HG03520 (cell line): ENCODE results near the gene NR3C2.
A peak's percentile ranks its signal among the peaks of the same experiment; 100 is the strongest.

Source experiments
- ATAC-seq: cut with Tn5 transposase; IDR thresholded peaks from one replicate; pipeline ENCODE4 v1.9.1; 2021; ENCODE audit warnings: mild to moderate bottlenecking, moderate library complexity; ENCODE audit not compliant: unreplicated experiment

Gene NR3C2

DNA sequence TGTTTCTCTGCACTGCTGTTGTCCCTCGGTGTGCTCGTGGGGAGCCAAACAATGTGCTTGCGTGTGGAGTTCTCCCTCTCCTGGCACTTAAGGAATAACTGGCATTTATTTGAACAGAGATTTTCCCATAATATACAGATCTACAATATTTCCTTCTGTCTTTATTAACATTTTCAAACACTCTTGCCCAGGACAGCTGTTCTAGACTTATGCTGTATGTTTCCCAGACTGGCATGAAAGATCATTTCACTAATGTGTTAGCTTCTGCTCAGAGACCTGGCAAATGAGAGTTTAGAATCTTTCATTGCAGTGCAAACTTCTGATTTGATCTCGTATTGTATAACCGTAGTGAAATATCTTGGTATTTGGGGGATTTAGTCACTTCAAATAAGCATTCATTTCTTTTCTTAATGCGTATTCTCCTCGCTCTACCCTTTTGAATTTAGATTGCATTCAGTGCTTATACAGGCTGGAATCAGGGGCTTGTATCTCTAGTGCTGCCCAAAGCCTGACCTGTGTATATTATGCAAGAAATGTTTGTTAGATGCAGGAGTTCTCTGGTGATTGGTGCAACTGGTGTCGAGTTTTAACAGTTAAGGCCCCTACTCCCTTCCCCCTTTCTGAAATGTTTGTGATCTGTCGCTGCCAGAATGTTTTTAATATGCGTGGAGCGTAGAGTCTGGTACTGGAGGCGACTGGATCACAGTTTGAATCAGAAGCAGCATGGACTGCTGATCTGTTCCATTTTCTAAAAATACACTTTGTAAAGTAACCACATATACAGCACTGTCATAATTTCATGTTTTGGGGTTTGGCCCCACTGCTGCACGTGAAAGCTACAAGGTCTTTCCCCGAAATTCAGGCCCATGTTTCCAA lies 384.0 kb downstream of the NR3C2 start:
- ATAC-seq: no peak

DNA sequence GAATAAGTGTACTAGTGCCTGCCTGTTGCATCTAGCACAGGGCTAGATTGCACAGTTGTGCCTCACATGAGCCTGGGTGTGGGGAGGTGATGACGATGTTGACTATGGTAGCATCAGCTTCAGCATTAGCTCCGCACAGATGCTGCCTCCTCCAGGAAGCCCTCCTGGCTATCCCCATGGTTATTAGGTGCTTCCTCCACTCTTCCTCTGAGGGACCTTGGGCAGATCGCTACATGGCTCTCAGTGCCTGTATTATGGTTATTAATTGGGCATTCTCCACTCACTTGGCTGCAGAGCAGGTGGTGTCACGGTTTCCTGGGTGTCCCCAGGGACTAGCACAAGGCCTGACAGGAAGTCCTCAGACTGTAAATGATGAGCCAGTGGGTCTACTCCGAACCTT lies 384.7 kb downstream of the NR3C2 start:
- ATAC-seq: peak; percentile 33

DNA sequence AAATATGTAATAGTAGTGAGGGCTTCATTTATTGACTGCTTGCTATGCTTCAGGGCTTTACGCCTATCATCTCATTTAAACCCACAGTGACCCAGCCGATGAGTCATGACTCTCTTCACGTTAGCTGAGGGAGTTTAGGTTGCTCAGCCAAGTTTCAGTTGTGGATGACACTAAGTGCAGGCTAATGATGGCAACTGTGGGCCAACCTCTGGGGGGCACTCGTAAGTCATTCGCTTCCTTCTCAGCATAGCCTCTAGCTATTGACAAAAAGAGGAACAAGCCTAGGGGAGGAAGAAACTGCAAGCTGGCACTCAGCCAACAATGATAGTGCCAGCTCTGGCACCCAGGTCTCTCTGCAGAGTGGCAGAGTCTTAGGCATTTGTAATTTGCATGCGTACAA lies 385.3 kb downstream of the NR3C2 start:
- ATAC-seq: peak; percentile 92

DNA sequence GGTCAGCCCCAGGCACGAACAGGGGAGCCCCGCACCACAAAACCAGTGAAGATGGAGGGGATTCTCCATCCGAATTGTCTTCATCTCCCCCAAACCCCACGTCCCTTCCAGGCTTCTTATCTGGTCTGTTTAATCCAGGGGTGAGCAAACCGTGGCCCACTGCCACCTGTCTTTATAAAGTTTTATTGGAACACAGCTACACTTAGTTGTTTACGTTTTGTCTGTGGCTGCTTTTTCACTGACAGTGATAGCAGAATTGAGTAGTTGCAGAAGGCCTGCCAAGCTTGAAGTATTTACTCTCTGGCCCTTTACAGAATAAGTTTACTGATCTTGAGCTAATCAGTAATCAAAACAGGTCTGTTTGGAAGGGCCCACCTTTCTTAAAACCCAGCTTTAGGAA lies 386.4 kb downstream of the NR3C2 start:
- no peak for ATAC-seq

DNA sequence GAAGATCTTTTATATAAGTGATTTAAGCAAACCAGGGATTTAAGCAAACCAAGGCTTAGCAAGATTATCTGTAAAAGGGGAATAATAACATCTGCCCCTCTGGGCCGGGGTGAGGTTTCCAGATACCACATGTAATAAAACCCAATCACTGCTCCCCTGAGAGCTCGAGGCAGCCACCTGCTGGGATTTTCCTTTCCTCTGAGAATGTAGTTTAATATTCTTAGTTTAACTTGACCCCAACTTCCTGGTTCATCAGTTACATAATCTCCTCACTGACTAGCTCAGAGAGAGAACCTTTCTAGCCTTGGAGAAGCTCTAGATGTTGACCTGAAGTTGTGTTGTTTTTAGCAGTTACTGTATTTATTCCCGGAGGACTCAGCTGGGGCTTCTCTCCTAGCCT lies 387.9 kb downstream of the NR3C2 start:
- ATAC-seq: no peak

DNA sequence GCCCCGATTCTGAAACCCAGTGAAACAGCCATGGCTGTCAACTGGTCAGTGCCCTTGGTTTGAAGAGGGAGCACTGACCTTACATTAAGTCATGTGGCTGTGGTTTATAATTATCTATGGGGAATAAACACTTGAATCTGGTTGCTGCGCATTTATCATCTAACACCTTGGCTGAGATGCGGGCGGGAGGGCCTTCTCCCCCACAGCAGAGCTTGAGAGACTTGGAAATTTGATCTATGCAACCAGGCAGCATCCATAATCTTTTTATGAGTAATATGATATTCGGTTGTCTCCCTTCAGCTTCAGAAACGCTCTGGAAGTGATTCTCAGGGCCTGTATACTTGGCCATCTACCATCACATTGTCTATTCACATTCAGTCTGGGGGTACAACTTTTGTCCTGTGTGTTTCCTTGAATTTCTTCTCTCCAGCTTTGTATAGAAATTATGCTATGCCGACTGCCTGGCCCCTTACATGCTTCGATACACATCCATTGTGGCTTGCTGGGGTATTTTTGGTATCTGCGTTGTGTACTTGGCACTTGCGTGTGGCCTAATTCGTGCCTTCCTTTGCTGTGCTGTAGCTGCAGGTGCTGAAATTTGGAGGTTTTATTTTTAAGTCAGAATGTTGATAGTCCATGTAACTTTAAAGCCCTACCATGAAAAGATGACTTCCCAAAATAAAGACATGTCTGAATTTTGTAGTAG lies 388.8 kb downstream of the NR3C2 start:
- no peak for ATAC-seq

DNA sequence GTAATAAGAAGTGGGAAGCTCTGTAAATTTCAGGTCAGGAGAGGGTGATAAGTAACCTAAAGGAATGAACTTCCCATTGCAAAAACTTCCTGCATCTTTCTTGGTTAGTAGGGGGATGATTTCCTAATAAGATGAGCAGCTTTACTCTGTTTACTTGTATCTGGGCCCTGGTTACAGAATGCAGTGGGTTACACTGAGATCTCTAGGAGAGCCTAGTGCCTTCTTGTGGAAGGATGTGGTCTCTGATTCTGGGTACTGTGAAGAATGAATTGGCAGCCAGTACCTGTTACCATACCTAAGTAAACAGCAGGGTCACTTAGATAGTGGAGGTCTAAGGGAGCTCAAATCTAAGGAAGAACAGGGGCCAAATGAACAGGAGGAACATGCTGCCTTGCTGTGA lies 389.8 kb downstream of the NR3C2 start:
- ATAC-seq: no peak

DNA sequence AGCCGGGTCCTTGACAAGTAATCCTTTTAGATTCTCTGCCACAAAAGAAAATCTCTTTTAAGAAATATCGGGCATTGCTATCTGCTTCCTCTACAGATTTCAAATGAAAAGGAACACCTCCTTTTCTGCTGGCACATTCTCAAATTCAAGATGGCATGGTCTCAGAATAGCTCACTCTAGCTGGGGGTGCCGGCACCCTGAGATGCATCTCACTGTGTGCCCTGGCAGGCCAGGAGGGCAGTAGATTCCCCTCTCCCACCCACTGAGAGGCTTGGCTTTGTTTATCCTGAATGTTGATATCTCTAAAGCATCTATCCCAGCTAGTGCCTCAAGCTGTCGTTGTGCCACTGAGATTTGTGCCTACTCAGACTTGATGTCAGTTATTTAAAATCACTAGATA lies 390.8 kb downstream of the NR3C2 start:
- no peak for ATAC-seq

DNA sequence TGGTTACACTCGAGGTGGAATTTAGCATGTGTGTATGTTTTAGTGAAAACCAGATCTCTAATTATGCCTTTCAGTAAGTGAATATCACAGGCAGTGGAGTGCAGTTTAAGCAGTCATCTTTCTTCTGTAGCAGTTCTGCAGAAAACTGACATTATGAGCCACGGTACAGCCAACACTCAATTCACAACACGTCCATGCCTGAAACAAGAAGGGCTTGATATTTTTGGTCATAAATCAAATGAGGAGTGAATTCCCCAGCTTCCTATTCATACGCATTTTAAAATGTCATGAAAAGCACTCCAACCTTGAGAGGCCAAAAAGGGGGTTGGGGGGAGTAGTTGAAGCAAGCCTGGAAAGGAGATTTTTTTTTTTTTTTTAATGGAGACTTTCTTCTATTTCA lies 393.6 kb downstream of the NR3C2 start:
- ATAC-seq: no peak

DNA sequence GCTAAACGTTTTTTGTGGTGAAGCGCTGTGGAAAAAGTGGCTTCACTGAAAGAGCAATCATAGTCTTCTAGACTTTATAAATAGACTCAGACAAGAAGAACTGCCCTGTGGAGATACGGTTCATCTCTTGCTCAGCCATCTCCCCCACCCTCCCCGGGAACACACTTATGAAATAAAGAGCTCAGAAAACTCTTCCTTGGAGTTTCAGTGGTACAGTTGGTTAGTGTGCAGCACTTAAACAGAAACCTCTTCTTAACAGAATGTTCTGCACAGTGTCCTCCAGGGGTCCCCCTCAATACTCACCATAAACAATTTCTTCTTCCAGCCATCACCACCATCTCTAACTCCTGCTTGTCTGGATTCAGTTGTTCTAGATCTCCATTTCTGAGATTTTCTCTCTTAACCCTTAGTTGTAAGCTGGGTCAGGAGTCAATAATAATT lies 397.3 kb downstream of the NR3C2 start:
- ATAC-seq: peak; percentile 86

DNA sequence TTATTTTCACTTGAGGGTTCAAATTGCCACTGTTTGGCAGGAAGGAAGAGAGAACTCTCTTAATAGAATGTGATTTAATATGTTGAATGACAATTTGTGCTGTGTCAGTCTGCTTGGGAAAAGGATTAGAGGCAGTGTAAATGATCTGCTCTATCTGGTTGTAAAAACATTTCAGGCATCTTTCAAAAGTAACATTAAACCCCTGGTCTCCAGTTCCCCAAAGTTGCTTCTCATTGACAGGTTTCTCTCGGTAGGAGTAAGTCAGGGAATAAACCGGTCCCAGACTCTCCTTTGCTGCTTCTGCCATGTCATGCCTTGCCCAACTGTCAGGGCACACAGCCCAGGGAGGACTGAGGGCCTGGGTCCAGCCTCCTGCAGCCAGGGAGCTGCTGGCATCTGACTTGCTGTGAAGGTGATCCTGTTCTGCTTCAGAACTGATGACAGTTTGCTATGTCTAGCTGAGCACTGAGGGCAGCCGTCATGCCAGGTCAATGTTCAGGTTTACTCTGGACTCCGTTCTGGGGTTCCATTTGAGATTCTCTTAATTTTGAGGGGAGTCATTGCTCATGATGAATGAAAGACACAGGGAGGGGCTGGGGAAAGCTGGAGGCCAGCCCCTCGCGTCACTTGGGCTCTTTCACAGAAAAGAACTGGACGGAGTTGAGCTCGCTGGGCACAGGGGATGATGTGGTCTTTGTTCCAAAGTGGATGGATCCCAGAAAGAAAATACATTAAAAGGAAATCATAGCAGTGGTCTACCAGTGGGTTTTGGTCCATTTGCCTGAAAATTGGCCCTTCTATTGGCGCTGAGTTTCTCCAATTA lies 397.9 kb downstream of the NR3C2 start:
- no peak for ATAC-seq

DNA sequence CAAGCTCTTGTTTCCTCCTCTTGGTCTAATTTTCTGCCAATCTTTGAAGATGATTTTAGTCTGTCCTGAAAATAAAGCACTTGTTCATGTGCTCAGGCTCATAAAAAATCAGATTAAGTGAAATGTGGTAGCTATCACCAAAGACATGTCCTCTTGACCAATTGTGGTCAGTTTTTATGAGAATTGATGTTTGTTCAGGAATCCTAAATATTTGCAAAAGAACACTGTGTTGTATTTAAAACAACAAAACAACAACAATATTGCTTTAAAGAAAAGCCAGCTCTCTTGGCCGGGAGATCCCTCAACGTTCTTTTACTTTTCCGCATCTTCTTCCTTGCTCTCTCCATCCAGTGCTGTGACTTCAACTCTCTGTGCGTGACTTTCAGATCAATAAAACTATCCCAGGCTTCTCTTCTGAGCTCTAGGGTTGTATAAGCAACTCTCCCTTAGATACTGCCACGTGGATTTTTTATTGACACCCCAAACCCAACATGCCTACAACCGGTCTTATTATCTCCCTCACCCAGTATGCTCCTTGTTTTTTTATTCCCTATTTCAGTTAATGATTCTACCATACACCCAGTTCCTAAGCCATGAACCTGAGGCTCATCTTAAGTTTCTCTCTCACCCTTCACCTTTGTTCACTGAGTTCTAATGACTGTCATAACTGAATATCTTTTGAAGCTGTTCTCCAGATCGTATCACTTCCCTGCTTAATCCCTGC lies 400.4 kb downstream of the NR3C2 start:
- ATAC-seq: no peak

DNA sequence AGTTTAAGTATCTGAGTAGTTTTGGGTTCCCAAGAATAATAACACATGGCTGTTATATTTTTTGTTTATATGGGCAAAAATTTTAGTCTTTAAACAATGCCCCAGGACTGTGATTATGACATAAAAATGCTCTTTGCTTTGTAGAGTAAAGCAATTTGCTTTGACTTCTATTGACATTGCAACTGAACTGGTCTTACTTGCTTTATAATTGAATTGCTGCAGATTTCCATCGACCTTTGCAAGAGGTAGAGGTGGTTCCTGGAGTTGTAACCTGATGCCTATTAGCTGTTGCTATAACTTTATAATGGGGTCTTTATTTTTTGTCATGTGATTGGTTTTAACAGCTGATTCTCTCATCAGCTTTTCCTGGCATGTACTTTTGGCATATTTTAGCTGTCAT lies 407.4 kb downstream of the NR3C2 start:
- no peak for ATAC-seq

DNA sequence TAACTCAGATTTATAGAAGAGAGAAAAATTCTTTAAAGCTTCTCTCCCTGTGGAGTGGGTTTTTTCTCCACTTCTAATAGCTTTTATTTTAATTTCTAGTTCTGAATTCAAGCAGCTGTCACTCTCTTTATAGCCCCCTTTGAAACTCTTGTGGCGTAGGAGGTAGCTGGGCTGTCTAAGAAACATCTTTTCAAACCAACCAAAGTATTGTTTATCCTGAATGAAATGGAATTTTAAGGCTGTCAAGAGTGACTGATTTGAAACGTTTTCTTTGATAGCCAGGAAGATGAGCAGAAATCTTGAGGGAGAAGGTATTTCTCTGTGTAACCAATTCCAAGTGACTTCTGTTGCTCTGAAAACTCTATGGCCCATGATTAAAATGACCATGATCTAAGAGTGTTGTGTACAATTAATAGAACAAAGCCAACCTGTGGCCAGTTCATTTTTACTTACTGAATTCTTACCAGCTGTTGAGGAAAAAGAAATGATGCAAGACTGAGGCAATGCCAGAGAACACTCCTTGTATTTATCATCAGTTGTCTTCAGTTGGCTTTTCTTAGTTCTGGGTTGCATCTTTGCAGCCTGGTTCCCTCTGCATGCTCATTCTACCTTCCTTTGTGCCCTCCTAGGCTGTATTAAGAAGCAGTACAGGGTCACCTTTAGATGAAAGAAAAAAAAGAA lies 411.9 kb downstream of the NR3C2 start:
- ATAC-seq: no peak

DNA sequence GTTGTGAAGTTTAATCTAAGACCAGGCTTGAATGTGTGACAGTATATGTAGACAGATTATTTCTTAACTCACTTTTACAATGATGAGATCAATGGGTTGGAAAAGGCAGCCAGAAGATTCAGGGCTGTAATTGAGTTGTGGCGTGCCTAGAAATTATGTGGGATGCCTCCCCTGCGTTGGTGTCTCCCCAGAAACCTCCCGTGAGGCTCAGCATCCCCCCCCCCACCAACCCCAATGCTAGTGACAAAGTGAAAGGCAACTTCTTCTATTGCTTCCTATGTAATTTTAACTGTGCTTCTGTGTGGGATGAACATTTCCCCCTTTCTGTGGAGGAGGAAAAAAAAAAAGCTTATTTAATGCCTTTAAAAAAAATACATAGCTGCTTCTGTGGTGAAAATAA lies 412.4 kb downstream of the NR3C2 start:
- no peak for ATAC-seq
